GM12891 (cell line): ENCODE results near the gene TTYH1.

Source experiments
- PAX5 ChIP-seq: IDR thresholded peaks from 2 replicates; pipeline ENCODE4 v1.6.1; 2011; ENCODE audit warnings: low read length, moderate library complexity, mild to moderate bottlenecking; ENCODE audit not compliant: insufficient read depth, severe bottlenecking
- POLR2A ChIP-seq: IDR thresholded peaks from 2 replicates; pipeline ENCODE4 v1.6.1; 2011; ENCODE audit warnings: low read depth, low read length, control low read depth
- POLR2AphosphoS5 ChIP-seq: IDR thresholded peaks from 2 replicates; pipeline ENCODE4 v1.6.1; 2011; ENCODE audit warnings: low read depth, low read length, control low read depth
- SPI1 ChIP-seq: IDR thresholded peaks from 2 replicates; pipeline ENCODE4 v1.6.1; 2011; ENCODE audit warnings: low read depth, low read length, control low read depth
- TAF1 ChIP-seq: IDR thresholded peaks from 2 replicates; pipeline ENCODE4 v1.6.1; 2011; ENCODE audit warnings: low read depth, low read length, control low read depth

DNA sequence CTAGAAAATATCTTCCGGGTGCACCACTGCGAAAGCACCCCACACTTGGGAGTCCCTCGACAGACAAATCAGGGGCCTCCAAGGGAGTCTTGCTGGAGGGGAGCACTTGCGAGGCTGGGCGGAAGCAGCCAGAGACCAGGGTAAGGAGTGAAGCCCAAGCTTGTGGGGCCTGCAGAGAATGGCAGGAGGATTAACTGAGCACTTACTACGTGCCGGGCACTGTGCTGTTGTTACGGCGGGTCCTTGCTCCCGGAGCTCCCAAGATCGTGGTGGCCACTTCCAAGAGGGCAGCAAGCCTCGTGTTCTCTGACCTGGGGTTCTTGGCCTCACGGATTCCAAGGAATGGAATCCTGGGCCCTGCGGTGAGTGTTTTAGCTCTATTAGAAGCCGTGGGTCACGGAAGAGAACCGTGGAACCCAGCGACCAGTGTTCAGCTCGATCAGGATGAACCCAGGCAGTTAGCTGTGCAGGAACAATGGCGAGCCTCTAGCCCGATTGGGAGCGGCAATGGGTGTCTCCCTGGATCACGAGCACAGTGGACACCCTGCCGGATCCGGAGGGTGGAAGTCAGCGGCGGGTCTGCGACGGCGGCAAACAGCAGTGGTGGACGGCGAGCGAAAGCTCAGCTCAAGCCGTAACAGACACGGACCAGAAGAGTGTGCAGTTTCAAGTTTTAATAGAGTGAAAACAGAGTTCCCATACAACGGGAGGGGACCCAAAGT, 9.6 kb downstream of the TTYH1 start:
- TF ChIP-seq POLR2A (no peak), POLR2AphosphoS5 (no peak), TAF1 (no peak), SPI1 (no peak), PAX5 (no peak)
